Activated naive CD4-positive, alpha-beta T cell treated with anti-CD3 and anti-CD28 coated beads, Interleukin-2, amount 50 U/mL, for 24 hours (primary cell): ENCODE data around the gene PSMD11.
"Not testable (repeated sequence)": the region's sequence is repeated elsewhere in the genome, so short reads cannot be mapped to it uniquely, and the experiment has no call there.

Experiments used
- H3K27ac Mint-ChIP-seq: one replicate; pipeline ENCODE4 v1.8.0; 2021; ENCODE audit warnings: mild to moderate bottlenecking, mixed read lengths
- H3K27me3 Mint-ChIP-seq: one replicate; pipeline ENCODE4 v1.8.0; 2021; ENCODE audit warnings: mixed read lengths
- H3K36me3 Mint-ChIP-seq: one replicate; pipeline ENCODE4 v1.8.0; 2021; ENCODE audit warnings: mixed read lengths
- H3K4me1 Mint-ChIP-seq: one replicate; pipeline ENCODE4 v1.8.0; 2021; ENCODE audit warnings: mixed read lengths
- H3K4me3 Mint-ChIP-seq: one replicate; pipeline ENCODE4 v1.8.0; 2021; ENCODE audit warnings: mild to moderate bottlenecking, mixed read lengths
- H3K9me3 Mint-ChIP-seq: one replicate; pipeline ENCODE4 v1.8.0; 2021; ENCODE audit warnings: mixed read lengths

Gene PSMD11

DNA sequence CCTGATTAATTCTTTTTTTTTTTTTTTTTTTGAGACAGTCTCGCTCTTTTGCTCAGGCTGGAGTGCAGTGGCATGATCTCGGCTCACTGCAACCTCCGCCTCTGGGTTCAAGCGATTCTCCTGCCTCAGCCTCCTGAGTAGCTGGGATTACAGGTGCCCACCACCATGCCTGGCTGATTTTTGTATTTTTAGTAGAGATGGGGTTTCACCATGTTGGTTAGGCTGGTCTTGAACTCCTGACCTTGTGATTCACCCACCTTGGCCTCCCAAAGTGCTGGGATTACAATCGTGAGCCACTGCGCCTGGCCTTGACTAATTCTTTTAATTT, 80.2 kb downstream of the PSMD11 start:
- not testable (repeated sequence) for H3K9me3 Mint-ChIP-seq, H3K27me3 Mint-ChIP-seq, H3K36me3 Mint-ChIP-seq, H3K4me3 Mint-ChIP-seq
- peak overlapping the region; percentile 95 for H3K27ac Mint-ChIP-seq
- peaks cover 73% of the 10 kb centered on the region for H3K4me1 Mint-ChIP-seq

DNA sequence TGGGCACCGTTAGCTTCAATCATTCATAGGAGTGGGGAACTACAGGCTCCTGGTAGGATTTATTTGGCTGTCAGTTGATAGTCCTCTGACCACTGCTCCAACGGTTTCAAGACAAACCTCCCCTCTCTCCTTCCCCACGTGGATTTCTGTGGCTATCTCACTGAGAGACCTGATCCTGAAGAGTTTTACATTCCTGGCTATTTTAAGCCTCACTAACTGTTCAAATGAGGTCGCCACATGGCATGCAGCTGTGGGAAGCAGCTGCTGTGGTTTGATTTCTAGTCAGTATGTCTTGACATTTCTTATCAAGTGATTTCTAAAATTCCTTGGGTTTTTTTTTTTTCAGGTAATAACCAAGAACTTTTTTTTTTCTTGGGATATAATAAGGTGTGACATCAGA, 80.8 kb downstream of the PSMD11 start:
- H3K27ac Mint-ChIP-seq = no peak overlapping the region
- peaks cover 67% of the 10 kb centered on the region for H3K4me1 Mint-ChIP-seq
- no peaks in the 10 kb centered on the region for H3K9me3 Mint-ChIP-seq

DNA sequence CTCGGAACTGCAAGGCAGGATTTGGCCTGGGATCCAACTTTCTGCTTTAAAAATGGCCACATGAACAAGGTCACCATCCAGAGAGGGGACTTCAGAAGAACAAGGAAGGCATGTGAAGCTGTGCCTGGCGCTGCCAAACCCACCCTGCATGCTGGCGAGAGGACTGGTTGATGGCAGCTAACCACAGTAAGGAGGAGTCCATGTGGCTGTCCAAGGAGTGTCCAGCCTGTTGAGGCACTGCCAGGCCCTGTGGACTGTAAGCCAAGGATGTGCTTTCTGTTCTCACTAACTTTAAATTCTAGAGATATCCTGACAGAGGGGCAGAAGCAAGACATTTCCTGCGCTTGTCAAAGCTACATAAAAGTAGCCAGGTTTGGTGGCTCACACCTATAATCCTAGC, 82.8 kb downstream of the PSMD11 start:
- no peak overlapping the region for H3K27ac Mint-ChIP-seq

More for the DNA sequence above, 80.8 kb downstream of the PSMD11 start:
- H3K36me3 Mint-ChIP-seq = no peaks in the 10 kb centered on the region
- no peak overlapping the region for H3K4me3 Mint-ChIP-seq
- H3K27me3 Mint-ChIP-seq = no peaks in the 10 kb centered on the region

DNA sequence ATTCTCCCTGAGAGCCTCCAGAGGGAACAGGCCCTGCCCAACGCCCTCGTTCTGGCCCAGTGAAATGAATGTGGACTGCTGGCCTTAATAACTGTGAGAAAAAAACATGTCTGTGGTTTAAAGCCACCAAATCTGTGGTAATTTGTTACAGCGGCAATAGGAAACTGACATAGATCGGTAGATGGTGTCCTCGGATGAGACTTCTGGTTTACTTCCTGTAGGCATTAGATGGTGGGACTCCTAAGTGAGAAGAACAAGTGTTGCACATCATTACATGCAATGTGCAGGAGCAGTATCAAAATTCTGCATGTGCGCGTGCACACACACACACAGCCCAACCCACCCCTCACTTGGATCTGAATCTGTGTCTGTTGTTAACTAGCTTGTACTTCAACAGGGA, 84.5 kb downstream of the PSMD11 start:
- Mint-ChIP-seq H3K27me3 (no peaks in the 10 kb centered on the region), H3K4me3 (no peak overlapping the region), H3K36me3 (no peaks in the 10 kb centered on the region), H3K4me1 (peaks cover 46% of the 10 kb centered on the region), H3K9me3 (no peaks in the 10 kb centered on the region), H3K27ac (peak overlapping the region; percentile 15)

More for the DNA sequence above, 82.8 kb downstream of the PSMD11 start:
- no peaks in the 10 kb centered on the region for H3K36me3 Mint-ChIP-seq
- no peaks in the 10 kb centered on the region for H3K9me3 Mint-ChIP-seq
- H3K27me3 Mint-ChIP-seq = no peaks in the 10 kb centered on the region
- no peak overlapping the region for H3K4me3 Mint-ChIP-seq
- peaks cover 52% of the 10 kb centered on the region for H3K4me1 Mint-ChIP-seq

DNA sequence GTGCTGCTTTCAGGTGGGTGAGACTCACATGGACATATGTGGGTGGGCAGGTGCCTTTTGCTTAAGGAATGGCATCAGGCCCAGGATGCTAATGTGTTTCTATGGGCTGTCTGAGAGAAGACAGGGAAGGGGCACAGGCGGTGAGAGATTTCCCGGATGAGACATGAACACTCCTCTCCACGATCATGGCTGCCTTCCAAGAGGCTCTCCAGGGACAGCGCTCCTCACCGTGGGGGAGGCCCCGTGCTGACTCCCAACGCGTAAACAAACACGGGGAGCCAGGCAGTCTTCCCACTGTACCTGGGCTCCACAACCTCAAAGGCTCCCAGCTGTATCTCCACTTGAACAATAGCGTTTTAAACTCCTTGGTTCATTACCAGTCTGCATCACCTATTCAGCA, 85.3 kb downstream of the PSMD11 start:
- H3K9me3 Mint-ChIP-seq = no peaks in the 10 kb centered on the region
- H3K27ac Mint-ChIP-seq = no peak overlapping the region
- no peaks in the 10 kb centered on the region for H3K27me3 Mint-ChIP-seq
- no peak overlapping the region for H3K4me3 Mint-ChIP-seq
- no peaks in the 10 kb centered on the region for H3K36me3 Mint-ChIP-seq
- H3K4me1 Mint-ChIP-seq = peaks cover 41% of the 10 kb centered on the region
